Measurements from ENCODE around the gene ZNF783. TPM values are rescaled to one million over a fixed set of nuclear protein-coding genes. Genes with fewer than 3 reads are reported as not detected.

ZNF783 gene
- total RNA-seq, 1 donor from 2014 or later: 15.1 TPM

GRCh38 chr7:149293338-149293737, 31.3 kb downstream of the ZNF783 start:
- no peaks in the 10 kb centered on the region for H3K9me3 ChIP-seq
- no peak for ATAC-seq
- DNase-seq: no peak

GRCh38 chr7:149293946-149294633, 32.1 kb downstream of the ZNF783 start:
- Histone ChIP-seq H3K36me3 (peaks cover 16% of the 10 kb centered on the region), H3K9me3 (no peaks in the 10 kb centered on the region), H3K4me1 (no peaks in the 10 kb centered on the region), H3K27ac (no peak overlapping the region), H3K27me3 (ENCODE audit: low read depth) (no peaks in the 10 kb centered on the region), H3K4me3 (no peak overlapping the region)
- TF ChIP-seq, protein P1, sequence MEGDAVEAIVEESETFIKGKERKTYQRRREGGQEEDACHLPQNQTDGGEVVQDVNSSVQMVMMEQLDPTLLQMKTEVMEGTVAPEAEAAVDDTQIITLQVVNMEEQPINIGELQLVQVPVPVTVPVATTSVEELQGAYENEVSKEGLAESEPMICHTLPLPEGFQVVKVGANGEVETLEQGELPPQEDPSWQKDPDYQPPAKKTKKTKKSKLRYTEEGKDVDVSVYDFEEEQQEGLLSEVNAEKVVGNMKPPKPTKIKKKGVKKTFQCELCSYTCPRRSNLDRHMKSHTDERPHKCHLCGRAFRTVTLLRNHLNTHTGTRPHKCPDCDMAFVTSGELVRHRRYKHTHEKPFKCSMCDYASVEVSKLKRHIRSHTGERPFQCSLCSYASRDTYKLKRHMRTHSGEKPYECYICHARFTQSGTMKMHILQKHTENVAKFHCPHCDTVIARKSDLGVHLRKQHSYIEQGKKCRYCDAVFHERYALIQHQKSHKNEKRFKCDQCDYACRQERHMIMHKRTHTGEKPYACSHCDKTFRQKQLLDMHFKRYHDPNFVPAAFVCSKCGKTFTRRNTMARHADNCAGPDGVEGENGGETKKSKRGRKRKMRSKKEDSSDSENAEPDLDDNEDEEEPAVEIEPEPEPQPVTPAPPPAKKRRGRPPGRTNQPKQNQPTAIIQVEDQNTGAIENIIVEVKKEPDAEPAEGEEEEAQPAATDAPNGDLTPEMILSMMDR (IDR thresholded peaks at IDR 0.05): no peak
- DNase-seq: no peak
- intact Hi-C loops (cut with DNase I): no loop called here
- ATAC-seq: no peak

More at GRCh38 chr7:149293338-149293737, 31.3 kb downstream of the ZNF783 start:
- no peak overlapping the region for H3K4me3 ChIP-seq
- peaks cover 16% of the 10 kb centered on the region for H3K36me3 ChIP-seq
- no peak overlapping the region for H3K27ac ChIP-seq
- H3K27me3 ChIP-seq (ENCODE audit: low read depth): no peaks in the 10 kb centered on the region
- intact Hi-C loops (cut with DNase I): no loop called here
- TF ChIP-seq, protein P1 (IDR thresholded peaks at IDR 0.05): no peak
- no peaks in the 10 kb centered on the region for H3K4me1 ChIP-seq

DNA sequence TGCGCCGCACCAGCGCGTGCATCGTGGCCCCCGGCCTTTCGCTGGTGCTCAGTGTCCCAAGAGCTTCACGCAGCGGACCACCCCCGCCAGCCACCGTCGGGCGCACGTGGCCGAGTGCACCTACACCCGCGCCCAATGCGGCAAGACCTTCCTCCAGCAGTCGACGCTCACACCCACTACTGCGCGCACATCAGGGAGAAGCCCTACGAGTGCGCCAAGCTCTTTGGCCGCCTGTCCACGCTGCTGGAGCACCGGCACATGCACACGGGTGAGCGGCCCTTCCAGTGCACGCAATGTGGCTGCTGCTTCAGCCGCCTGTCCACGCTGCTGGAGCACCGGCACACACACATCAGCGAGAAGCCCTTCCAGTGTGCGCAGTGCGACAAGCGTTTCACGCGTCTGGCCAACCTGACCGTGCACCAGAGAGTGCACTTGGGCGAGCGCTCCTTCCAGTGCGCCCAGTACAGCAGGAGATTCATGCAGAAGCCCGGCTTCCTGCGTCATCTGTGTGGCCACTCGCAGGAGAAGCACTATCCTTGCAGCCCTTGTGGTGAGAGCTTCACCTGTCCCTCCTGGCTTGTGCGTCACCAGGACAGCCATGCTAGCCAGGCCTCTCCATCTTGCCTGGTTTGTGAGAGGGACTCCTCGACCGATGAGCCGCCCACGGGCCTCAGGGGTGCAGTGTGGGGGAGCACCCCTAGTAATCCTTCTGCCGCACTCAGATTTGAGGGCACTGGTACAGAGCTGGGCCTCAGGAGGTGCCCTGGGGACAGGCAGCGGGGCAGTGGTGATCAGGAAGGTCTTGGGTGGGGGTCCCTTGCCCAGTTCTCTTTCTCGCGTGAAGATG, 32.9 kb downstream of the ZNF783 start:
- Histone ChIP-seq H3K9me3 (no peaks in the 10 kb centered on the region), H3K4me3 (no peak overlapping the region), H3K27ac (no peak overlapping the region), H3K27me3 (ENCODE audit: low read depth) (no peaks in the 10 kb centered on the region), H3K4me1 (no peaks in the 10 kb centered on the region), H3K36me3 (peaks cover 16% of the 10 kb centered on the region)
- ATAC-seq (no peak), DNase-seq (no peak)
- TF ChIP-seq, protein P1 (IDR thresholded peaks at IDR 0.05): no peak
- intact Hi-C loops (cut with DNase I): no loop called here

- DNase-seq (no peak), ATAC-seq (no peak)
- H3K4me3 ChIP-seq: no peak overlapping the region
- intact Hi-C loops (cut with DNase I): no loop called here
- H3K4me1 ChIP-seq: no peaks in the 10 kb centered on the region
- H3K27me3 ChIP-seq (ENCODE audit: low read depth): no peaks in the 10 kb centered on the region
- TF ChIP-seq, protein P1 (IDR thresholded peaks at IDR 0.05): no peak
- H3K36me3 ChIP-seq: peaks cover 16% of the 10 kb centered on the region
- H3K27ac ChIP-seq: no peak overlapping the region
- no peaks in the 10 kb centered on the region for H3K9me3 ChIP-seq
Observed at GRCh38 chr7:149295481-149295850, 33.5 kb downstream of the ZNF783 start.

- Histone ChIP-seq H3K27ac (no peak overlapping the region), H3K9me3 (no peaks in the 10 kb centered on the region), H3K36me3 (peaks cover 16% of the 10 kb centered on the region), H3K4me1 (no peaks in the 10 kb centered on the region), H3K27me3 (ENCODE audit: low read depth) (no peaks in the 10 kb centered on the region), H3K4me3 (no peak overlapping the region)
- TF ChIP-seq, protein P1 (IDR thresholded peaks at IDR 0.05): no peak
- no peak for ATAC-seq
- DNase-seq: no peak
- intact Hi-C loops (cut with DNase I): no loop called here
Observed at GRCh38 chr7:149296368-149296767, 34.4 kb downstream of the ZNF783 start.

Measured in lower lobe of right lung (tissue), 2 donors.